ENCODE measurements around the gene KCTD11. TPM values are rescaled to one million over a fixed set of nuclear protein-coding genes. Genes with fewer than 3 reads are reported as not detected.

The KCTD11 gene
- total RNA-seq, 1 experiment from 2014 or later: 3.8 TPM

- no peak overlapping the region for H3K4me3 ChIP-seq (ENCODE audit: low read depth, low read length, poor library complexity, severe bottlenecking)
- no peak for DNase-seq (ENCODE audit: low spot score)
- H3K9me3 ChIP-seq (ENCODE audit: low read depth, low read length, poor library complexity, severe bottlenecking): no peaks in the 10 kb centered on the region
- BruUV-seq (replicated peaks): TSS peak; percentile 52
- H3K4me1 ChIP-seq (ENCODE audit: insufficient read depth, low read length, poor library complexity, severe bottlenecking): peaks cover 28% of the 10 kb centered on the region
- H3K27ac ChIP-seq (ENCODE audit: low read depth, low read length, poor library complexity, severe bottlenecking): no peak overlapping the region
- intact Hi-C loops (cut with micrococcal nuclease; ENCODE audit: unreplicated experiment): no loop called here
- ChIA-PET POLR2A (ENCODE audit: low non-redundant PET) (no interaction called here), CTCF (no interaction called here)
- TF ChIP-seq EZH2 (IDR thresholded peaks at IDR 0.05; ENCODE audit: borderline replicate concordance, low read depth, low read length, poor library complexity, severe bottlenecking) (no peak), CTCF (conservative IDR thresholded peaks at IDR 0.05; ENCODE audit: low read depth, low read length) (no peak)
- no peaks in the 10 kb centered on the region for H3K27me3 ChIP-seq (replicated peaks; ENCODE audit: insufficient read depth, low read depth, low read length, poor library complexity)
- peaks cover 53% of the 10 kb centered on the region for H3K36me3 ChIP-seq (ENCODE audit: insufficient read depth, low read length, poor library complexity, severe bottlenecking)
Measured at GRCh38 chr17:7311110-7311705, 40.8 kb upstream of the KCTD11 start.

- Histone ChIP-seq H3K9me3 (ENCODE audit: low read depth, low read length, poor library complexity, severe bottlenecking) (no peaks in the 10 kb centered on the region), H3K4me3 (ENCODE audit: low read depth, low read length, poor library complexity, severe bottlenecking) (no peak overlapping the region), H3K4me1 (ENCODE audit: insufficient read depth, low read length, poor library complexity, severe bottlenecking) (peaks cover 28% of the 10 kb centered on the region), H3K36me3 (ENCODE audit: insufficient read depth, low read length, poor library complexity, severe bottlenecking) (peaks cover 59% of the 10 kb centered on the region), H3K27me3 (replicated peaks; ENCODE audit: insufficient read depth, low read depth, low read length, poor library complexity) (no peaks in the 10 kb centered on the region), H3K27ac (ENCODE audit: low read depth, low read length, poor library complexity, severe bottlenecking) (no peak overlapping the region)
- ChIA-PET POLR2A (ENCODE audit: low non-redundant PET) (no interaction called here), CTCF (no interaction called here)
- no TSS peak for BruUV-seq (replicated peaks)
- TF ChIP-seq CTCF (conservative IDR thresholded peaks at IDR 0.05; ENCODE audit: low read depth, low read length): no peak
- TF ChIP-seq EZH2 (IDR thresholded peaks at IDR 0.05; ENCODE audit: borderline replicate concordance, low read depth, low read length, poor library complexity, severe bottlenecking): no peak
- DNase-seq (ENCODE audit: low spot score): no peak
- intact Hi-C loops (cut with micrococcal nuclease; ENCODE audit: unreplicated experiment): no loop called here
Measured at GRCh38 chr17:7312432-7313087, 39.4 kb upstream of the KCTD11 start.

GRCh38 chr17:7313088-7313889 is 38.7 kb upstream of the KCTD11 start:
- CTCF ChIA-PET: no interaction called here
- Histone ChIP-seq H3K4me3 (ENCODE audit: low read depth, low read length, poor library complexity, severe bottlenecking) (no peak overlapping the region), H3K9me3 (ENCODE audit: low read depth, low read length, poor library complexity, severe bottlenecking) (no peaks in the 10 kb centered on the region), H3K27me3 (replicated peaks; ENCODE audit: insufficient read depth, low read depth, low read length, poor library complexity) (no peaks in the 10 kb centered on the region), H3K4me1 (ENCODE audit: insufficient read depth, low read length, poor library complexity, severe bottlenecking) (peaks cover 28% of the 10 kb centered on the region), H3K36me3 (ENCODE audit: insufficient read depth, low read length, poor library complexity, severe bottlenecking) (peaks cover 66% of the 10 kb centered on the region), H3K27ac (ENCODE audit: low read depth, low read length, poor library complexity, severe bottlenecking) (no peak overlapping the region)
- no TSS peak for BruUV-seq (replicated peaks)
- DNase-seq (ENCODE audit: low spot score): no peak
- TF ChIP-seq EZH2 (IDR thresholded peaks at IDR 0.05; ENCODE audit: borderline replicate concordance, low read depth, low read length, poor library complexity, severe bottlenecking): no peak
- POLR2A ChIA-PET (ENCODE audit: low non-redundant PET): no interaction called here
- intact Hi-C loops (cut with micrococcal nuclease; ENCODE audit: unreplicated experiment): no loop called here

Data from A673 (cell line).